Stomach smooth muscle (tissue), 2 donors: Measurements from ENCODE around the gene MNAT1.
"Not testable (repeated sequence)": the region's sequence is repeated elsewhere in the genome, so short reads cannot be mapped to it uniquely, and the experiment has no call there.

Source experiments
- H3K27ac ChIP-seq: one replicate; pipeline ENCODE4 v1.7.0; 2013; ENCODE audit warnings: mild to moderate bottlenecking, low read length, inconsistent platforms
- H3K27me3 ChIP-seq, 2 donors: one replicate each; pipeline ENCODE4 v1.7.0; 2013; ENCODE audit warnings: low read length in 2 of 2; ENCODE audit not compliant: insufficient read depth in 2 of 2, control insufficient read depth in 1 of 2
- H3K36me3 ChIP-seq, 2 donors: one replicate each; pipeline ENCODE4 v1.7.0; 2013; ENCODE audit warnings: low read length in 2 of 2; ENCODE audit not compliant: control insufficient read depth in 2 of 2, insufficient read depth in 2 of 2
- H3K4me1 ChIP-seq: one replicate; pipeline ENCODE4 v1.7.0; 2013; ENCODE audit warnings: low read length; ENCODE audit not compliant: control insufficient read depth, insufficient read depth
- H3K4me3 ChIP-seq, 2 donors: one replicate each; pipeline ENCODE4 v1.7.0; 2013; ENCODE audit warnings: low read length in 2 of 2
- H3K9ac ChIP-seq, 2 donors: one replicate each; pipeline ENCODE4 v1.7.0; 2013; ENCODE audit warnings: low read length in 2 of 2, mild to moderate bottlenecking in 1 of 2
- H3K9me3 ChIP-seq, 2 donors: one replicate each; pipeline ENCODE4 v1.7.0; 2013; ENCODE audit warnings: low read length in 2 of 2; ENCODE audit not compliant: control insufficient read depth in 2 of 2
- donor health status: healthy.
- donor health status: Pancreatic carcinoma.

Gene MNAT1

GRCh38 chr14:60845523-60845922 lies 111.0 kb downstream of the MNAT1 start:
- Histone ChIP-seq H3K36me3 (peaks cover 0 to 2% of the 10 kb centered on the region in 2 donors), H3K9me3 (peaks cover 0 to 8% of the 10 kb centered on the region in 2 donors), H3K9ac (no peak overlapping the region)

DNA sequence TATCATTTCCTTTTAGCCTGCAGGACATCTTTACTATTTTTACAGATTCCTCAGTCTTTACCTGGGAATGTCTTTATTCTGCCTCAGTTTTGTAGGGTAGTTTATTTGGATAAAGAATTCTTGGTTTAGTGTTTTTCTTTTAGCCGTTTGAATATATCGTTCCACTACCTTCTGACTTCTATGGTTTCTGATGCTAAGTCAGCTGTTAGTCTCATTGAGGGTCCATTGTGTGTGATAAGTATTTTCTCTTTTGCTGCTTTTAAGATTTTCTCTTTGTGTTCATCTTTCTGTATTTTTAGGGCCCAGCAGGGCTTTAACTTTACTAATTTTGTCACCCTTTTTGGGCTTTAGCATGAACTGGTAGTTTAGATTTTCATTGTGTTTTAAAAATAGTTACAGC lies 113.5 kb downstream of the MNAT1 start:
- Histone ChIP-seq H3K9ac (no peak overlapping the region), H3K4me3 (no peak overlapping the region)

More at GRCh38 chr14:60845523-60845922, 111.0 kb downstream of the MNAT1 start:
- no peaks in the 10 kb centered on the region for H3K27me3 ChIP-seq
- H3K4me3 ChIP-seq = no peak overlapping the region
- H3K27ac ChIP-seq = no peak overlapping the region
- H3K4me1 ChIP-seq = no peaks in the 10 kb centered on the region

DNA sequence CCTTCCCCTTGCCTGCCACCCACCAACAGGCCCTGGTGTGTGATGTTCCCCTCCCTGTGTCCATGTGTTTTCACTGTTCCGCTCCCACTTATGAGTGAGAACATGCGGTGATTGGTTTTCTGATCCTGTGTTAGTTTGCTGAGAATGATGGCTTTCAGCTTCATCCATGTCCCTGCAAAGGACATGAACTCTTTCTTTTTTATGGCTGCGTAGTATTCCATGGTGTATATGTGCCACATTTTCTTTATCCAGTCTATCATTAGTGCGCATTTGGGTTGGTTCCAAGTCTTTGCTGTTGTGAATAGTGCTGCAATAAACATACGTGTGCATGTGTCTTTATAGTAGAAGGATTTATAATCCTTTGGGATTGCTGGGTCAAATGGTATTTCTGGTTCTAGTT lies 117.1 kb downstream of the MNAT1 start:
- H3K36me3 ChIP-seq, H3K9ac ChIP-seq, H3K27me3 ChIP-seq, H3K27ac ChIP-seq, H3K4me3 ChIP-seq, H3K9me3 ChIP-seq, H3K4me1 ChIP-seq: not testable (repeated sequence)

More for the DNA sequence above, 113.5 kb downstream of the MNAT1 start:
- H3K9me3 ChIP-seq = peaks cover 0 to 8% of the 10 kb centered on the region in 2 donors
- H3K36me3 ChIP-seq = peaks cover 0 to 2% of the 10 kb centered on the region in 2 donors
- no peak overlapping the region for H3K27ac ChIP-seq
- H3K4me1 ChIP-seq = no peaks in the 10 kb centered on the region
- H3K27me3 ChIP-seq = no peaks in the 10 kb centered on the region

DNA sequence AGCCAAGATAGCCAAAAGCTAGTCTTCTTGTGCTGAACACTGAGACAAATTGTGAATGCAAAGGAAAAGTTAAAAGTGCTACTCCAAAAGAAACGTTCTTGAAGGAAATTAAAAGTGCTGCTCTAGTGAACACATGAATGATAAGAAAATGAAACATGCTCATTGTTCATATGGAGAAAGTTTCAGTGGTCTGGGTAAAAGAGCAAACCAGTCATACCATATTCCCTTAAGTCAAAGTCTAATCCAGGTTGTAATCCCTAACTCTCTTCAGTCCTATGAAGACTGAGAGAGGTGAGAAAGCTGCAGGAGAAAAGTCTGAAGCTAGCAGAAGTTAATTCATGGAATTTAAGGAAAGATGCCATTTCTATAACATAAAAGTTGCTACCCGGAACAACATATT lies 121.5 kb downstream of the MNAT1 start:
- Histone ChIP-seq H3K36me3 (peaks cover 0 to 3% of the 10 kb centered on the region in 2 donors), H3K4me3 (no peak overlapping the region), H3K27ac (no peak overlapping the region), H3K9ac (no peak overlapping the region), H3K4me1 (no peaks in the 10 kb centered on the region), H3K27me3 (no peaks in the 10 kb centered on the region), H3K9me3 (no peaks in the 10 kb centered on the region)

DNA sequence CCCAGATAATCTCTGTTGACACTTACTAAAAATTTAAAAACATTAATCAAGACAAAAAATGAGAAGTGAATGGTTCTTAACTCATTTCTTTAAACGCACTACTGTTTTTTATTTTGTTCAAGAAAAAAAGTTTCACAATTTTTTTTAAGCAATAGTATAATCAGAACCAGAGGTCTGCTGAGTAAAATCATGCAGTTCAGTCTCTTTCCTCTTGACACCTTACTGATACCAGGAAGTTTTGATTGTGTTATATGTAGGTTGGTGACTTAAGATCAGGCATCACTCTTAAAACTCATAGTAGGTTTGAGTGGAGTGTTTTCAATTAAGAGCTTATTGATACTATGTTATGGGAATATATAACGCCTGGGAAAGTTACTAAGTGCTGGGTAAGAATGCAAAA lies 125.0 kb downstream of the MNAT1 start:
- no peaks in the 10 kb centered on the region for H3K27me3 ChIP-seq
- H3K27ac ChIP-seq = no peak overlapping the region
- H3K4me3 ChIP-seq = no peak overlapping the region
- H3K9me3 ChIP-seq = no peaks in the 10 kb centered on the region
- H3K9ac ChIP-seq = no peak overlapping the region
- H3K36me3 ChIP-seq = peaks cover 0 to 3% of the 10 kb centered on the region in 2 donors
- H3K4me1 ChIP-seq = no peaks in the 10 kb centered on the region

DNA sequence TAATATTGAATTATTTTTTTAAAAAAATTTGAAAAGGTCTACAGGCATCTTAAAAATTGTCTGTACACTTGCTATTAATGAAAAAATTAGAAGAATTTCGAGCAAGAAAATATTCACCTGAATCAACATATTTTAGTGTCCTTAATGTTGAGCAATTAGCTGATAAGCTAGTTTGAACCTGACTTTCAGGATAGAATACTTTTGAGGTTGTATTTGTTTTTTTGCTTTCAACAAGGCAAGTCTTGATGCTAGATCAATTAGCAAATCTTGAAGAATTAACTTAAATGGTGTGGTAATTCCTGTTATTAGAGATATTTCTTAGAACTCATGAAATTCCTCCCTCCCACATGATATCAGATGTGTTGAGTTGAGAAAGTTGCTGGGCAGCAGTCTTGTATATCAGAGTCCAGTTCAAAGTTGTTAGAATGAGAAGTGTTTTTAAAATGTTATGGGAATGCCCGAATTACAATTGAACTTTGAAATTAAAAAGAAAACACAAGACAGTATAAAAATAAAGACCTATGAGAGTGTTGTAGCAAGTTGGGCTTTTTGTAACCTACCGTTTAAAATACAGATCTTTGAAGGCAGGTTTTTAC lies 127.1 kb downstream of the MNAT1 start:
- Histone ChIP-seq H3K27ac (no peak overlapping the region), H3K4me3 (no peak overlapping the region), H3K36me3 (no peaks in the 10 kb centered on the region), H3K4me1 (no peaks in the 10 kb centered on the region), H3K9me3 (no peaks in the 10 kb centered on the region), H3K9ac (no peak overlapping the region), H3K27me3 (no peaks in the 10 kb centered on the region)

GRCh38 chr14:60862283-60862682 lies 127.7 kb downstream of the MNAT1 start:
- Histone ChIP-seq H3K27me3 (no peaks in the 10 kb centered on the region), H3K4me3 (no peak overlapping the region), H3K27ac (no peak overlapping the region), H3K9me3 (no peaks in the 10 kb centered on the region), H3K9ac (no peak overlapping the region), H3K36me3 (no peaks in the 10 kb centered on the region), H3K4me1 (no peaks in the 10 kb centered on the region)

- Histone ChIP-seq H3K4me3 (no peak overlapping the region), H3K9ac (no peak overlapping the region), H3K36me3 (no peaks in the 10 kb centered on the region), H3K27me3 (no peaks in the 10 kb centered on the region), H3K27ac (no peak overlapping the region), H3K4me1 (no peaks in the 10 kb centered on the region), H3K9me3 (no peaks in the 10 kb centered on the region)
Observed at GRCh38 chr14:60863249-60863648, 128.7 kb downstream of the MNAT1 start.

DNA sequence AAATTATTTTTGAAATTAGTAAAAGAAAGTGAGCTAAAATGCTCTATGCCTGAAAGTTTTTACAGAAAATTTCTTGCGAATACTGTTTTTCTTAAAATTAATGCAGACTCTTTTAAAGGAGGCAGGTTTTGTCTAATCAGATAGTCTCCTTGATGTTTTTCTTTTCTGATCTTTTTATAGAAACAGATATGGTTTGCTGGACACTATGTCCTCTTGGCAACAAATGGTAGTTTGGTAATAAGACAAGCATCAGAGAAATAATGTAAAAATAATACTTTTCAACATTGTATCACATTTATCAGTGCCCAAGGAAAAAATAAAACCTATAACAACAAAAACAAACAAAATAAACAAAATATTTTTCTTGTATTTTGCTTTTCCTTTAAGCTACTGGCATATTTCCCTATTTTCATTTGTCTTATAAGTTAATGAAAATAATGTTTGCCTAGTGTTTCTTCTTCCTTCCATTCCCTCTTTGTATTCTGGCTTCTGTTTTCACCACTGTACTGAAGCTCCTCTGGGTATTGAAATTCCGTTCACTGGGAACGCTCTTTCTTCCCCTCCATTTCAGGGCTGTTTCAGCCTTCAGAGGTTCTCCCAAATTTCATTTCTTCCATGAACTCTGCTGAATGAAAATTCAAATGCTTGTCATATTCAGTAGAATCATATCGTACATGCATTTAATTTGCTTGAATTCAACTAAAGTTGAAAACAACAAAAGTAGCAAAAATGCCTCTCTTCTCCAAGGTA lies 131.0 kb downstream of the MNAT1 start:
- no peaks in the 10 kb centered on the region for H3K4me1 ChIP-seq
- no peak overlapping the region for H3K4me3 ChIP-seq
- H3K9me3 ChIP-seq = no peaks in the 10 kb centered on the region
- no peaks in the 10 kb centered on the region for H3K27me3 ChIP-seq
- no peaks in the 10 kb centered on the region for H3K36me3 ChIP-seq
- H3K27ac ChIP-seq = no peak overlapping the region
- no peak overlapping the region for H3K9ac ChIP-seq

DNA sequence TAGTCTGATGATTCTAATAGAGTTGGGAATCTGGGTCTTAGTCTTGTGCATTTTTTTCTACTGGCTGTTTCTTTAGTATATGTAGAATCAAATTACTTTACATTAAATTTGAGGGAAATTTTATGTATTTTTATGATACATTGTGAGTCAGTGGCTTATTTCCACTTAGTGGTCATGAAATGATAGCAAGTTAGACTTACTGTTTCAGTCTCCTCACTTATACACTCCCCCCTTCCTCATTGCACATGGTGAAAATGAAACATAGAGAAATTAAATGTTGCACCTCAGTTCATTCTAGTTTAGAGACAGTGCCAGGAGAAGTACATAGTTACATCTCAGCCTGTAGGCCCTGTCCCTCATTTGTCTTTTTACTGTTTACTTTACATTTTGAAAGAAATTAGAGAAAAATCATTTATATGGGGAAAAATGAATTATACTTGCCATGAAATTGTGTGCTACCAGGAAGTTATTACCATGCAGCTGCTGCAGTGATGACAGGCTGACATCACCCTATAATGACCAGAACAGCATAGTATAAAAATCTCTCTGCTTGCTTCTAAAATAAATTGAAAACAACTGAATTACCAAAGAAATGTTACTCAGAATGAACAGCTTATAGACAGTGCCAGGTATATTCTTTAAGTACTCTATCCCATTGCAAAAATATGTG lies 133.1 kb downstream of the MNAT1 start:
- no peak overlapping the region for H3K9ac ChIP-seq
- no peak overlapping the region for H3K27ac ChIP-seq
- no peaks in the 10 kb centered on the region for H3K36me3 ChIP-seq
- H3K27me3 ChIP-seq = no peaks in the 10 kb centered on the region
- no peaks in the 10 kb centered on the region for H3K4me1 ChIP-seq
- no peak overlapping the region for H3K4me3 ChIP-seq
- H3K9me3 ChIP-seq = no peaks in the 10 kb centered on the region

- H3K9ac ChIP-seq = no peak overlapping the region
- no peaks in the 10 kb centered on the region for H3K27me3 ChIP-seq
- no peaks in the 10 kb centered on the region for H3K4me1 ChIP-seq
- H3K36me3 ChIP-seq = no peaks in the 10 kb centered on the region
- H3K4me3 ChIP-seq = no peak overlapping the region
- no peak overlapping the region for H3K27ac ChIP-seq
- H3K9me3 ChIP-seq = peaks cover 0 to 2% of the 10 kb centered on the region in 2 donors
Observed at GRCh38 chr14:60878121-60878520, 143.6 kb downstream of the MNAT1 start.
